ENCODE data around the gene OR5K2.

DNA sequence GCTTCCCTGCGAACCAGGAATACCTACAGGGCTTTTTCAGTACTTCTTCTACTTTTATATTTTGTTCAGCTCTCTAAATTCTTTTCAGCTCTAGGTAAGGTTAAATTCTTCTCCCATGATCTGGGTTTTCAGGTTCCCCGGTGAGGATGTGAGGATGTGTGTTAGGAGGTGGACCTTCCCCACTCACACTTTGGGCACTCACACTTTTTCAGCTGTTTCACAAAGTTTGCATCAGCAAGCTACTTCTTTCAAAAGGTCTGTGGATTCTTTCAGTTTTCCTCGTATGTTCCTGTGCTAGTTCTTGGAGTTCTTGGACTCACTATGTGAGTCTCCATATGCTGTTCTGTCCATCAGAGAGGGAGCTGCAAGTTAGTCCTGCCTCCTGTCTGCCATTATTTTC is 13.9 kb upstream of the OR5K2 start:
- TF ChIP-seq, protein P1, sequence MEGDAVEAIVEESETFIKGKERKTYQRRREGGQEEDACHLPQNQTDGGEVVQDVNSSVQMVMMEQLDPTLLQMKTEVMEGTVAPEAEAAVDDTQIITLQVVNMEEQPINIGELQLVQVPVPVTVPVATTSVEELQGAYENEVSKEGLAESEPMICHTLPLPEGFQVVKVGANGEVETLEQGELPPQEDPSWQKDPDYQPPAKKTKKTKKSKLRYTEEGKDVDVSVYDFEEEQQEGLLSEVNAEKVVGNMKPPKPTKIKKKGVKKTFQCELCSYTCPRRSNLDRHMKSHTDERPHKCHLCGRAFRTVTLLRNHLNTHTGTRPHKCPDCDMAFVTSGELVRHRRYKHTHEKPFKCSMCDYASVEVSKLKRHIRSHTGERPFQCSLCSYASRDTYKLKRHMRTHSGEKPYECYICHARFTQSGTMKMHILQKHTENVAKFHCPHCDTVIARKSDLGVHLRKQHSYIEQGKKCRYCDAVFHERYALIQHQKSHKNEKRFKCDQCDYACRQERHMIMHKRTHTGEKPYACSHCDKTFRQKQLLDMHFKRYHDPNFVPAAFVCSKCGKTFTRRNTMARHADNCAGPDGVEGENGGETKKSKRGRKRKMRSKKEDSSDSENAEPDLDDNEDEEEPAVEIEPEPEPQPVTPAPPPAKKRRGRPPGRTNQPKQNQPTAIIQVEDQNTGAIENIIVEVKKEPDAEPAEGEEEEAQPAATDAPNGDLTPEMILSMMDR (IDR thresholded peaks at IDR 0.05; ENCODE audit: insufficient read depth, low read length): no peak
- TF ChIP-seq GABPA (IDR thresholded peaks at IDR 0.05; ENCODE audit: low read depth): no peak
- TF ChIP-seq POLR2AphosphoS5 (IDR thresholded peaks at IDR 0.05; ENCODE audit: low read depth): no peak
- TF ChIP-seq, protein P2, sequence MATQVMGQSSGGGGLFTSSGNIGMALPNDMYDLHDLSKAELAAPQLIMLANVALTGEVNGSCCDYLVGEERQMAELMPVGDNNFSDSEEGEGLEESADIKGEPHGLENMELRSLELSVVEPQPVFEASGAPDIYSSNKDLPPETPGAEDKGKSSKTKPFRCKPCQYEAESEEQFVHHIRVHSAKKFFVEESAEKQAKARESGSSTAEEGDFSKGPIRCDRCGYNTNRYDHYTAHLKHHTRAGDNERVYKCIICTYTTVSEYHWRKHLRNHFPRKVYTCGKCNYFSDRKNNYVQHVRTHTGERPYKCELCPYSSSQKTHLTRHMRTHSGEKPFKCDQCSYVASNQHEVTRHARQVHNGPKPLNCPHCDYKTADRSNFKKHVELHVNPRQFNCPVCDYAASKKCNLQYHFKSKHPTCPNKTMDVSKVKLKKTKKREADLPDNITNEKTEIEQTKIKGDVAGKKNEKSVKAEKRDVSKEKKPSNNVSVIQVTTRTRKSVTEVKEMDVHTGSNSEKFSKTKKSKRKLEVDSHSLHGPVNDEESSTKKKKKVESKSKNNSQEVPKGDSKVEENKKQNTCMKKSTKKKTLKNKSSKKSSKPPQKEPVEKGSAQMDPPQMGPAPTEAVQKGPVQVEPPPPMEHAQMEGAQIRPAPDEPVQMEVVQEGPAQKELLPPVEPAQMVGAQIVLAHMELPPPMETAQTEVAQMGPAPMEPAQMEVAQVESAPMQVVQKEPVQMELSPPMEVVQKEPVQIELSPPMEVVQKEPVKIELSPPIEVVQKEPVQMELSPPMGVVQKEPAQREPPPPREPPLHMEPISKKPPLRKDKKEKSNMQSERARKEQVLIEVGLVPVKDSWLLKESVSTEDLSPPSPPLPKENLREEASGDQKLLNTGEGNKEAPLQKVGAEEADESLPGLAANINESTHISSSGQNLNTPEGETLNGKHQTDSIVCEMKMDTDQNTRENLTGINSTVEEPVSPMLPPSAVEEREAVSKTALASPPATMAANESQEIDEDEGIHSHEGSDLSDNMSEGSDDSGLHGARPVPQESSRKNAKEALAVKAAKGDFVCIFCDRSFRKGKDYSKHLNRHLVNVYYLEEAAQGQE (IDR thresholded peaks at IDR 0.05; ENCODE audit: insufficient replicate concordance, low read depth): no peak
- no peak for TF ChIP-seq SPI1 (IDR thresholded peaks at IDR 0.05; ENCODE audit: borderline replicate concordance, low read depth)
